Stimulated activated naive CD8-positive, alpha-beta T cell treated with anti-CD3 and anti-CD28 coated beads, Interleukin-15, amount 100 ng/mL, for 72 hours (primary cell): Measurements from ENCODE around the gene MADD.
A peak's percentile ranks its signal among the peaks of the same experiment; 100 is the strongest.

ENCODE experiments used
- ATAC-seq: fragments of 150-1000 bp; cut with Tn5 transposase; 2 replicates; pipeline ENCODE4 v1.10.0; 2021; ENCODE audit warnings: mild to moderate bottlenecking, moderate library complexity
- DNase-seq, 2 donors: peaks; one replicate each; pipeline ENCODE4 v3.0.0; 2021 to 2022
- H3K27ac Mint-ChIP-seq, 2 donors: one replicate each; pipeline ENCODE4 v1.8.0; 2022; ENCODE audit warnings: mild to moderate bottlenecking in 2 of 2, mixed read lengths in 2 of 2, moderate library complexity in 2 of 2
- H3K27me3 Mint-ChIP-seq: one replicate; pipeline ENCODE4 v1.8.0; 2022; ENCODE audit warnings: mixed read lengths
- H3K4me1 Mint-ChIP-seq: one replicate; pipeline ENCODE4 v1.8.0; 2022; ENCODE audit warnings: mild to moderate bottlenecking, mixed read lengths
- H3K4me3 Mint-ChIP-seq, 2 donors: one replicate each; pipeline ENCODE4 v1.8.0; 2022; ENCODE audit warnings: mild to moderate bottlenecking in 2 of 2, mixed read lengths in 2 of 2, moderate library complexity in 1 of 2
- H3K9me3 Mint-ChIP-seq, 2 donors: one replicate each; pipeline ENCODE4 v1.8.0; 2022; ENCODE audit warnings: mixed read lengths in 2 of 2

MADD gene

DNA sequence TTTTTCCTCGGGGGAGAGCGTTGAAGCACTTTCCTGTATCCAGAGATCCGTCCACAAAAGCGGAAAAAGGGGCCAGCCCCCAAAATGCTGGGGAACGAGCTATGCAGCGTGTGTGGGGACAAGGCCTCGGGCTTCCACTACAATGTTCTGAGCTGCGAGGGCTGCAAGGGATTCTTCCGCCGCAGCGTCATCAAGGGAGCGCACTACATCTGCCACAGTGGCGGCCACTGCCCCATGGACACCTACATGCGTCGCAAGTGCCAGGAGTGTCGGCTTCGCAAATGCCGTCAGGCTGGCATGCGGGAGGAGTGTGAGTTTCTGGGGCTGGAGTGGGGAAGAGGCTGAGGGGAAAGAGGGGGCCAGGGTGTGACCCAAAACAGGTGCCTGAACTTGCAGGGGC, 9.6 kb upstream of the MADD start:
- H3K4me3 Mint-ChIP-seq, result no peak overlapping the region

DNA sequence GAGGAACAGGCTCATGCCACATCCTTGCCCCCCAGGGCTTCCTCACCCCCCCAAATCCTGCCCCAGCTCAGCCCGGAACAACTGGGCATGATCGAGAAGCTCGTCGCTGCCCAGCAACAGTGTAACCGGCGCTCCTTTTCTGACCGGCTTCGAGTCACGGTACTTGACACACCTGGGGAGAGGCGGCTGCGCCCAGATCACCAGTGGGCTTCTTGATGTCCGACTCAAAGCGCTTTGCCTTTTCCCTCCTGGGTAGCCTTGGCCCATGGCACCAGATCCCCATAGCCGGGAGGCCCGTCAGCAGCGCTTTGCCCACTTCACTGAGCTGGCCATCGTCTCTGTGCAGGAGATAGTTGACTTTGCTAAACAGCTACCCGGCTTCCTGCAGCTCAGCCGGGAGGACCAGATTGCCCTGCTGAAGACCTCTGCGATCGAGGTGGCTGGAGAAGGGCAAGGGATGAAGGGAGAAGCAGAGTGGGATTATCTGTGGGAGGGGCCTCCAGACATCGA, 8.6 kb upstream of the MADD start:
- Mint-ChIP-seq H3K27ac (peak overlapping the region in 1 of 2 donors; percentile 42), H3K27me3 (no peaks in the 10 kb centered on the region), H3K4me3 (no peak overlapping the region), H3K4me1 (peaks cover 45% of the 10 kb centered on the region), H3K9me3 (no peaks in the 10 kb centered on the region)
- DNase-seq, result no peak
- ATAC-seq, result no peak

More for the DNA sequence above, 9.6 kb upstream of the MADD start:
- Mint-ChIP-seq H3K9me3 (no peaks in the 10 kb centered on the region), H3K27ac (no peak overlapping the region), H3K4me1 (peaks cover 35% of the 10 kb centered on the region), H3K27me3 (no peaks in the 10 kb centered on the region)
- ATAC-seq, result no peak
- DNase-seq, result no peak

DNA sequence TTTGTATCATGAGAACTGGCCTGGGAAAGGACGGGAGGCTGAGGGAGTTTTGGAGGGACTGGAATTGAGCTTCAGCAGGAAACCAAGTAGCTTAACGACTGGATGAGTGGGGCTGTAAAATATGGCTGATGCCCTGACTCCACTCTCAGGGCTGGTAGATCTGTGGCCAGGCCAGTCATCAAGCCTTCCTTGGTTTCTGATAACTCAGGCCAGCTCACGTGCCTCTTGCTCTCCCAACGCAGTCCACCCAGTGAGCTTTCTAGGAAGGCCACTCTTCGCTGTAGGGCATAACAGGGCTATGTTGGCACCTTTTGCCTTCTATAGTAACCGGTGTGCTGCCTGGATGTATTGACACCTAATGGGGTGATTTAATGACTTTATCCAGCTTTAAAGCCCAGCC, 5.8 kb upstream of the MADD start:
- no peaks in the 10 kb centered on the region for H3K9me3 Mint-ChIP-seq

GRCh38 chr11:47264521-47264920, 5.4 kb upstream of the MADD start:
- ATAC-seq, result no peak
- Mint-ChIP-seq H3K27me3 (no peaks in the 10 kb centered on the region), H3K9me3 (no peaks in the 10 kb centered on the region), H3K27ac (peak overlapping the region in 1 of 2 donors; percentile 16), H3K4me3 (no peak overlapping the region), H3K4me1 (peaks cover 51% of the 10 kb centered on the region)
- no peak for DNase-seq

More for the DNA sequence above, 5.8 kb upstream of the MADD start:
- peaks cover 52% of the 10 kb centered on the region for H3K4me1 Mint-ChIP-seq
- no peak overlapping the region for H3K4me3 Mint-ChIP-seq
- H3K27me3 Mint-ChIP-seq, result no peaks in the 10 kb centered on the region
- DNase-seq (no peak), ATAC-seq (no peak)
- no peak overlapping the region for H3K27ac Mint-ChIP-seq

DNA sequence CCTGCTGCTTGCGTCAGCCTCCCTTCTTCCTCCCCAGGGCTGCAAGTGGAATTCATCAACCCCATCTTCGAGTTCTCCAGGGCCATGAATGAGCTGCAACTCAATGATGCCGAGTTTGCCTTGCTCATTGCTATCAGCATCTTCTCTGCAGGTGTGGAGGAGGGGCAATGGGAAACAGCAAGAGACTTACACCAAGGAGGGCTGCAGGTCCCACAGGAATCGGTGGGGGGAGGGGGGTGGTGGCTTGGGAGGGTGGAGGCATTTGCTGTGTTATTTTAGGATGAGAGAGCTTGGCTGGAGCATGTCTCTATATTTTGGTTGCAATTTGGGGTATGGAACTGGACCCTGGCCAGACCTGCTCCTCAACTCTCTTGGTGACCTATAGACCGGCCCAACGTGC, 2.1 kb upstream of the MADD start:
- DNase-seq, result no peak
- peak overlapping the region in 1 of 2 donors; percentile 88 for H3K4me3 Mint-ChIP-seq
- no peak overlapping the region for H3K27ac Mint-ChIP-seq
- no peak for ATAC-seq
- no peaks in the 10 kb centered on the region for H3K9me3 Mint-ChIP-seq
- H3K4me1 Mint-ChIP-seq, result peaks cover 64% of the 10 kb centered on the region
- no peaks in the 10 kb centered on the region for H3K27me3 Mint-ChIP-seq

DNA sequence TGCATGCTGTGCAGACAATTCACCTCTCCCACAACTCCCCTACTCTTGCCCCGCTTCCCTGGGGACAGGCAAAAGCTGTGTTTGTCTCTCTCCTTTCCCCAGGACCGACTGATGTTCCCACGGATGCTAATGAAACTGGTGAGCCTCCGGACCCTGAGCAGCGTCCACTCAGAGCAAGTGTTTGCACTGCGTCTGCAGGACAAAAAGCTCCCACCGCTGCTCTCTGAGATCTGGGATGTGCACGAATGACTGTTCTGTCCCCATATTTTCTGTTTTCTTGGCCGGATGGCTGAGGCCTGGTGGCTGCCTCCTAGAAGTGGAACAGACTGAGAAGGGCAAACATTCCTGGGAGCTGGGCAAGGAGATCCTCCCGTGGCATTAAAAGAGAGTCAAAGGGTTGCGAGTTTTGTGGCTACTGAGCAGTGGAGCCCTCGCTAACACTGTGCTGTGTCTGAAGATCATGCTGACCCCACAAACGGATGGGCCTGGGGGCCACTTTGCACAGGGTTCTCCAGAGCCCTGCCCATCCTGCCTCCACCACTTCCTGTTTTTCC, 1.4 kb upstream of the MADD start:
- Mint-ChIP-seq H3K4me3 (peak overlapping the region; percentile 80 to 88), H3K27ac (peak overlapping the region; percentile 96 to 99), H3K27me3 (no peaks in the 10 kb centered on the region), H3K9me3 (no peaks in the 10 kb centered on the region), H3K4me1 (peaks cover 66% of the 10 kb centered on the region)
- DNase-seq (peak in 1 of 2 donors; percentile 8), ATAC-seq (no peak)

- Mint-ChIP-seq H3K9me3 (no peaks in the 10 kb centered on the region), H3K4me1 (peaks cover 66% of the 10 kb centered on the region), H3K4me3 (peak overlapping the region; percentile 80 to 88), H3K27me3 (no peaks in the 10 kb centered on the region), H3K27ac (peak overlapping the region; percentile 96 to 99)
- peak; percentile 86 to 88 for DNase-seq
- ATAC-seq, result peak; percentile 74
Measured at GRCh38 chr11:47269002-47269828, 718 bp upstream of the MADD start.

- Mint-ChIP-seq H3K4me3 (peak overlapping the region; percentile 84 to 88), H3K27me3 (no peaks in the 10 kb centered on the region), H3K27ac (peak overlapping the region; percentile 82 to 99), H3K9me3 (no peaks in the 10 kb centered on the region), H3K4me1 (peaks cover 61% of the 10 kb centered on the region)
- no peak for ATAC-seq
- DNase-seq, result peak; percentile 27 to 48
Measured at GRCh38 chr11:47270331-47271271, 668 bp downstream of the MADD start.

DNA sequence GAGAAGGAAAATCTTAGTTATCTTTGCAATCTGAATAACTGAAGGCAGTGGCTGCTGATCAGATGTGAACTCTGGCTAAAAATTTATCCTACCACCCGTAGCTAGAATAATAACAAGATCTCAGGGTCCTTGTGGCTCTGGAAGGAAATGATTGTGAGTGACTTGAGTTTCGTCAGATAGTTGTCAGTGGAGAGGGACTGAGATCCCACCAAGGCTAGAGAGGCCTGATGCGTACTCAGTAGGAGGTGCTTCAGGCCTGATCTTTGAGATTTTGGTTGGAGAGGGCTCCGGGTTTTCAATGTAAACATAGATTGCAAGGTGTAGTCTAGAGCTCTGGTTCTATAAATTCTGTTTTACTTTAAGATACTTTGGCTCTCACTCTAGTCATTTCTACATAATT, 1.4 kb downstream of the MADD start:
- H3K27me3 Mint-ChIP-seq, result no peaks in the 10 kb centered on the region
- H3K27ac Mint-ChIP-seq, result peak overlapping the region in 1 of 2 donors; percentile 82

DNA sequence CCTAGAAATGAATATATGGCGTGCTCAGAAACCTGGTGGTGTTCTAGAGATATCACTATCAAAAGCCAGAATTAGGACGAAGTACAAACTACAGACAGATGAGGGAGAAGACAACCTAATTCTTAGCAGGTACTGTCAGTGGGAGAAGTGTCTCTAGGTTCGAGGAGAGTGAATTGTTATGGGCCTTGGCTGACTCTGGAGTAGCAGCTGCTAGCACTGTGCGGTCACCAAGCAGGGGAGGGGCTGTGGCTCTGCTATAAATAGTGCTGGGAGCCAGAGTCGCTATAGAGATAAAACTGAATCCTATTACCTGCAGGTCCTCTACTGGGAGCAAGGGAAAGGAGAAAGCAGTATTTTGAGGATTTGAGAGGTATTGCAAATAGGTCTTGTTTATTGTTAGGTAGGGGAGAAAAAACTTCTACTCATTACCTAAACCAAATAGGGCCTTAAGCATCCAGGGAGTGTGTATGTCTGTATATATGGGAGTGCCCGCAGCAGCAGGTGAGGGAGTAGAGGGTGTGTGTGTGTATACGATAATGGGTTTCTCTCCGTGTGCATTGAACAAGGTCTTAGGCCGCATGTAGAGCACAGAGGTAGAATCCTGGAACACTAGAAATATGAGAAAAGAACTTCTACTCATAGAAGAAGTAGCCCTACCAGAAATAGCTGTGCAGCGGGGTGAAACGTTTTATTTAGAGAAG, 2.2 kb downstream of the MADD start:
- H3K9me3 Mint-ChIP-seq, result no peaks in the 10 kb centered on the region
- H3K4me3 Mint-ChIP-seq, result peak overlapping the region; percentile 80 to 84
- H3K27me3 Mint-ChIP-seq, result no peaks in the 10 kb centered on the region
- DNase-seq, result no peak
- no peak for ATAC-seq
- H3K27ac Mint-ChIP-seq, result no peak overlapping the region
- peaks cover 50% of the 10 kb centered on the region for H3K4me1 Mint-ChIP-seq

More for the DNA sequence above, 1.4 kb downstream of the MADD start:
- no peak for DNase-seq
- Mint-ChIP-seq H3K4me1 (peaks cover 54% of the 10 kb centered on the region), H3K9me3 (no peaks in the 10 kb centered on the region), H3K4me3 (peak overlapping the region; percentile 80 to 84)
- ATAC-seq, result no peak

- Mint-ChIP-seq H3K4me1 (peaks cover 46% of the 10 kb centered on the region), H3K9me3 (no peaks in the 10 kb centered on the region), H3K27ac (no peak overlapping the region), H3K27me3 (no peaks in the 10 kb centered on the region), H3K4me3 (no peak overlapping the region)
- DNase-seq (no peak), ATAC-seq (no peak)
Measured at GRCh38 chr11:47272706-47273105, 2.8 kb downstream of the MADD start.

DNA sequence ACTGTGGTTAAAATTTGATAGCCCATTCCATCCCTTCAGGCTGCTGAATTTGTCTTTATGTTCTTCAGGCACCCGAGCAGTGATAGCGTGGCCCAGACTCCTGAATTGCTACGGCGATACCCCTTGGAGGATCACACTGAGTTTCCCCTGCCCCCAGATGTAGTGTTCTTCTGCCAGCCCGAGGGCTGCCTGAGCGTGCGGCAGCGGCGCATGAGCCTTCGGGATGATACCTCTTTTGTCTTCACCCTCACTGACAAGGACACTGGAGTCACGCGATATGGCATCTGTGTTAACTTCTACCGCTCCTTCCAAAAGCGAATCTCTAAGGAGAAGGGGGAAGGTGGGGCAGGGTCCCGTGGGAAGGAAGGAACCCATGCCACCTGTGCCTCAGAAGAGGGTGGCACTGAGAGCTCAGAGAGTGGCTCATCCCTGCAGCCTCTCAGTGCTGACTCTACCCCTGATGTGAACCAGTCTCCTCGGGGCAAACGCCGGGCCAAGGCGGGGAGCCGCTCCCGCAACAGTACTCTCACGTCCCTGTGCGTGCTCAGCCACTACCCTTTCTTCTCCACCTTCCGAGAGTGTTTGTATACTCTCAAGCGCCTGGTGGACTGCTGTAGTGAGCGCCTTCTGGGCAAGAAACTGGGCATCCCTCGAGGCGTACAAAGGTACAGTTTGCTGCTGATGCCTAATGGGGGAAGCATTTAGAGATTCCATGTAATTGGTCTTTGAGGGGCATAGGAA, 4.7 kb downstream of the MADD start:
- ATAC-seq, result no peak
- Mint-ChIP-seq H3K27ac (no peak overlapping the region), H3K9me3 (no peaks in the 10 kb centered on the region), H3K27me3 (no peaks in the 10 kb centered on the region), H3K4me3 (no peak overlapping the region), H3K4me1 (peaks cover 30% of the 10 kb centered on the region)
- no peak for DNase-seq

DNA sequence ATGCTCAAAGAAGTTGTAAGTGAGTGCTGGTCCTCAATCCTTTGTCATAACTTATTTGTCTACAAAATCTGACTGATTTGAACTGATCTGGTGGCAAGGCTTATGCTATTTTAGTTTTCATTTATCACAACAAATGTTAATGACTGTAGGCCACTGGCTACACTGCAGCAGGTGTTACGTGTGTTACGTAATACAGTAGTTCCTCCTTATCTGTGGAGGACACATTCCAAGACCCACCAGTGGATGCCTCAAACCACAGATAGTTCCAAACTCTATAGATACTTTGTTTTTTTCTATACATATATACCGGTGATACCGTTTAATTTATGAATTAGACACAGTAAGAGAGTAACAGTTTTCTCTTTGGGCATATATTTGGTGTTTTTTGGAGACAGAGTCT, 7.0 kb downstream of the MADD start:
- H3K4me3 Mint-ChIP-seq, result no peak overlapping the region
- H3K27me3 Mint-ChIP-seq, result no peaks in the 10 kb centered on the region
- H3K4me1 Mint-ChIP-seq, result peaks cover 17% of the 10 kb centered on the region
- H3K27ac Mint-ChIP-seq, result no peak overlapping the region
- H3K9me3 Mint-ChIP-seq, result no peaks in the 10 kb centered on the region
- DNase-seq (no peak), ATAC-seq (no peak)

DNA sequence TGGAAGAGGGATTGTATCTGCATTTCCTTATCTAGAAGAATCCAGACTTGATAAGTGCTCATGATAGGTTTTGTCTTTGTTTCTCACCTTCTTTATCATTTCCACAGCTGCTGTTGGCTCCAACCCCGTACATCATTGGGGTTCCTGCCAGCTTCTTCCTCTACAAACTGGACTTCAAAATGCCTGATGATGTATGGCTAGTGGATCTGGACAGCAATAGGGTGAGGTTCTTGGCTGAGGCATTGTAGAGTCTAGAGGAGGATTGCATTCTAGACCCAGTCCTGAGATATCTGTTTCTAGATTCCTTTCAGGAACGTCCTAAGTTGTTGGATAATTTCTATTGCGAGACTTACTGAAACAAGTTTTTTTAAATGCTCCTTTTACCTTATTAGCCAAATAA, 8.1 kb downstream of the MADD start:
- Mint-ChIP-seq H3K4me3 (no peak overlapping the region), H3K4me1 (peaks cover 6% of the 10 kb centered on the region), H3K27me3 (no peaks in the 10 kb centered on the region), H3K27ac (no peak overlapping the region), H3K9me3 (no peaks in the 10 kb centered on the region)
- no peak for ATAC-seq
- DNase-seq, result no peak
